ENCODE results near the gene MPHOSPH6. TPM values are rescaled to one million over a fixed set of nuclear protein-coding genes. Genes with fewer than 3 reads are reported as not detected.
A peak's percentile ranks its signal among the peaks of the same experiment; 100 is the strongest.

Gene MPHOSPH6
- total RNA-seq, 1 donor from 2014 or later = 23.7 TPM

GRCh38 chr16:82119405-82119804, 50.6 kb downstream of the MPHOSPH6 start:
- FAIRE-seq (no peak), DNase-seq (ENCODE audit: low read depth) (no peak)
- H3K27me3 Mint-ChIP-seq (ENCODE audit: low read depth, unreplicated experiment) = no peaks in the 10 kb centered on the region

DNA sequence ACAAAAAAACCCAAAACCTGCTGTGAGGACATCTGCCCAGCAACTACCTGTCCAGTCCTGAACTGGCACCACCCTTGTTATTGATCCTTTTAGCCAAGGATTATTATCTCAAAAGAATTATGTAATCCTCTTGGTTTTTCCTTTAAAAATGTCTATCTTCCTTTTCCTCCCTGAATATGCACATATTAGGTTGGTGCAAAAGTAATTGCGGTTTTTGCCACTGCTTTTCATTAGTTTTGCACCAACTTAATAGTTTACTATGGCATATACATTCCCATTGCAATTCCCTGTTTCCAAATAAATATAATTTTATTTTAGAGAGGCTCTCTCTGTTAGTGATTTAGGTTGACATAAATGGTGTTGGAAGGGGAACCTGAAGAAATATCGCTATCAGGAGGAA, 51.3 kb downstream of the MPHOSPH6 start:
- TF ChIP-seq, protein P1, sequence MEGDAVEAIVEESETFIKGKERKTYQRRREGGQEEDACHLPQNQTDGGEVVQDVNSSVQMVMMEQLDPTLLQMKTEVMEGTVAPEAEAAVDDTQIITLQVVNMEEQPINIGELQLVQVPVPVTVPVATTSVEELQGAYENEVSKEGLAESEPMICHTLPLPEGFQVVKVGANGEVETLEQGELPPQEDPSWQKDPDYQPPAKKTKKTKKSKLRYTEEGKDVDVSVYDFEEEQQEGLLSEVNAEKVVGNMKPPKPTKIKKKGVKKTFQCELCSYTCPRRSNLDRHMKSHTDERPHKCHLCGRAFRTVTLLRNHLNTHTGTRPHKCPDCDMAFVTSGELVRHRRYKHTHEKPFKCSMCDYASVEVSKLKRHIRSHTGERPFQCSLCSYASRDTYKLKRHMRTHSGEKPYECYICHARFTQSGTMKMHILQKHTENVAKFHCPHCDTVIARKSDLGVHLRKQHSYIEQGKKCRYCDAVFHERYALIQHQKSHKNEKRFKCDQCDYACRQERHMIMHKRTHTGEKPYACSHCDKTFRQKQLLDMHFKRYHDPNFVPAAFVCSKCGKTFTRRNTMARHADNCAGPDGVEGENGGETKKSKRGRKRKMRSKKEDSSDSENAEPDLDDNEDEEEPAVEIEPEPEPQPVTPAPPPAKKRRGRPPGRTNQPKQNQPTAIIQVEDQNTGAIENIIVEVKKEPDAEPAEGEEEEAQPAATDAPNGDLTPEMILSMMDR (IDR thresholded peaks at IDR 0.05; ENCODE audit: insufficient read depth, low read depth, low read length) = no peak
- TF ChIP-seq EZH2 (IDR thresholded peaks at IDR 0.05; ENCODE audit: insufficient read depth, low read length) = no peak

More at GRCh38 chr16:82119405-82119804, 50.6 kb downstream of the MPHOSPH6 start:
- Histone ChIP-seq H3K79me2 (ENCODE audit: insufficient read depth, low read length) (no peaks in the 10 kb centered on the region), H3K4me2 (ENCODE audit: low read length) (no peak overlapping the region), H4K20me1 (ENCODE audit: insufficient read depth, low read length) (no peaks in the 10 kb centered on the region), H3K36me3 (ENCODE audit: insufficient read depth, low read length) (no peaks in the 10 kb centered on the region), H3K27me3 (ENCODE audit: insufficient read depth, low read length) (no peaks in the 10 kb centered on the region), H3K27ac (ENCODE audit: low read depth, low read length) (no peak overlapping the region), H3K9ac (ENCODE audit: low read length) (no peak overlapping the region), H3K9me3 (ENCODE audit: insufficient read depth, low read depth, low read length) (no peaks in the 10 kb centered on the region), H3K4me3 (ENCODE audit: insufficient read depth, low read depth, low read length) (no peak overlapping the region), H2AFZ (ENCODE audit: low read depth, low read length) (no peak overlapping the region), H3K4me1 (ENCODE audit: insufficient read depth, low read length) (no peaks in the 10 kb centered on the region)
- H3K27ac Mint-ChIP-seq (ENCODE audit: unreplicated experiment) = no peak overlapping the region
- H3K4me1 Mint-ChIP-seq (ENCODE audit: low read depth, unreplicated experiment) = no peaks in the 10 kb centered on the region
- no peaks in the 10 kb centered on the region for H3K9me3 Mint-ChIP-seq (ENCODE audit: unreplicated experiment)
- no peak for TF ChIP-seq EZH2 (IDR thresholded peaks at IDR 0.05; ENCODE audit: insufficient read depth, low read length)
- TF ChIP-seq, protein P1 (IDR thresholded peaks at IDR 0.05; ENCODE audit: insufficient read depth, low read depth, low read length) = no peak
- no peak overlapping the region for H3K4me3 Mint-ChIP-seq (ENCODE audit: unreplicated experiment)
- H3K36me3 Mint-ChIP-seq (ENCODE audit: low read depth, unreplicated experiment) = no peaks in the 10 kb centered on the region

GRCh38 chr16:82116535-82116934, 53.5 kb downstream of the MPHOSPH6 start:
- FAIRE-seq = no peak
- H3K9me3 Mint-ChIP-seq (ENCODE audit: unreplicated experiment) = no peaks in the 10 kb centered on the region
- no peak overlapping the region for H2AFZ ChIP-seq (ENCODE audit: low read depth, low read length)

More for the DNA sequence above, 51.3 kb downstream of the MPHOSPH6 start:
- H3K9me3 ChIP-seq (ENCODE audit: insufficient read depth, low read depth, low read length) = no peaks in the 10 kb centered on the region
- H3K4me1 Mint-ChIP-seq (ENCODE audit: low read depth, unreplicated experiment) = no peaks in the 10 kb centered on the region
- no peaks in the 10 kb centered on the region for H4K20me1 ChIP-seq (ENCODE audit: insufficient read depth, low read length)
- H3K9ac ChIP-seq (ENCODE audit: low read length) = no peak overlapping the region
- no peaks in the 10 kb centered on the region for H3K9me3 Mint-ChIP-seq (ENCODE audit: unreplicated experiment)
- H3K27me3 ChIP-seq (ENCODE audit: insufficient read depth, low read length) = no peaks in the 10 kb centered on the region
- no peak overlapping the region for H2AFZ ChIP-seq (ENCODE audit: low read depth, low read length)
- no peaks in the 10 kb centered on the region for H3K27me3 Mint-ChIP-seq (ENCODE audit: low read depth, unreplicated experiment)
- FAIRE-seq = no peak
- H3K36me3 ChIP-seq (ENCODE audit: insufficient read depth, low read length) = no peaks in the 10 kb centered on the region
- H3K4me1 ChIP-seq (ENCODE audit: insufficient read depth, low read length) = no peaks in the 10 kb centered on the region
- no peaks in the 10 kb centered on the region for H3K79me2 ChIP-seq (ENCODE audit: insufficient read depth, low read length)
- H3K36me3 Mint-ChIP-seq (ENCODE audit: low read depth, unreplicated experiment) = no peaks in the 10 kb centered on the region
- H3K27ac ChIP-seq (ENCODE audit: low read depth, low read length) = no peak overlapping the region
- H3K4me2 ChIP-seq (ENCODE audit: low read length) = no peak overlapping the region
- no peak overlapping the region for H3K4me3 Mint-ChIP-seq (ENCODE audit: unreplicated experiment)
- no peak overlapping the region for H3K27ac Mint-ChIP-seq (ENCODE audit: unreplicated experiment)
- no peak overlapping the region for H3K4me3 ChIP-seq (ENCODE audit: insufficient read depth, low read depth, low read length)
- DNase-seq (ENCODE audit: low read depth) = no peak

More at GRCh38 chr16:82116535-82116934, 53.5 kb downstream of the MPHOSPH6 start:
- no peaks in the 10 kb centered on the region for H3K36me3 Mint-ChIP-seq (ENCODE audit: low read depth, unreplicated experiment)
- Histone ChIP-seq H3K36me3 (ENCODE audit: insufficient read depth, low read length) (no peaks in the 10 kb centered on the region), H3K27ac (ENCODE audit: low read depth, low read length) (no peak overlapping the region), H3K4me1 (ENCODE audit: insufficient read depth, low read length) (no peaks in the 10 kb centered on the region), H3K9ac (ENCODE audit: low read length) (no peak overlapping the region), H3K79me2 (ENCODE audit: insufficient read depth, low read length) (no peaks in the 10 kb centered on the region), H3K4me3 (ENCODE audit: insufficient read depth, low read depth, low read length) (no peak overlapping the region), H3K4me2 (ENCODE audit: low read length) (no peak overlapping the region), H3K27me3 (ENCODE audit: insufficient read depth, low read length) (no peaks in the 10 kb centered on the region), H3K9me3 (ENCODE audit: insufficient read depth, low read depth, low read length) (no peaks in the 10 kb centered on the region), H4K20me1 (ENCODE audit: insufficient read depth, low read length) (no peaks in the 10 kb centered on the region)
- DNase-seq (ENCODE audit: low read depth) = peak; percentile 12
- H3K4me1 Mint-ChIP-seq (ENCODE audit: low read depth, unreplicated experiment) = no peaks in the 10 kb centered on the region
- peaks cover 5% of the 10 kb centered on the region for H3K27me3 Mint-ChIP-seq (ENCODE audit: low read depth, unreplicated experiment)
- H3K4me3 Mint-ChIP-seq (ENCODE audit: unreplicated experiment) = no peak overlapping the region
- TF ChIP-seq, protein P1 (IDR thresholded peaks at IDR 0.05; ENCODE audit: insufficient read depth, low read depth, low read length) = no peak
- TF ChIP-seq EZH2 (IDR thresholded peaks at IDR 0.05; ENCODE audit: insufficient read depth, low read length) = no peak
- H3K27ac Mint-ChIP-seq (ENCODE audit: unreplicated experiment) = no peak overlapping the region

All from astrocyte (in vitro differentiated cells and primary cell).